ENCODE results near the gene NEK10.

DNA sequence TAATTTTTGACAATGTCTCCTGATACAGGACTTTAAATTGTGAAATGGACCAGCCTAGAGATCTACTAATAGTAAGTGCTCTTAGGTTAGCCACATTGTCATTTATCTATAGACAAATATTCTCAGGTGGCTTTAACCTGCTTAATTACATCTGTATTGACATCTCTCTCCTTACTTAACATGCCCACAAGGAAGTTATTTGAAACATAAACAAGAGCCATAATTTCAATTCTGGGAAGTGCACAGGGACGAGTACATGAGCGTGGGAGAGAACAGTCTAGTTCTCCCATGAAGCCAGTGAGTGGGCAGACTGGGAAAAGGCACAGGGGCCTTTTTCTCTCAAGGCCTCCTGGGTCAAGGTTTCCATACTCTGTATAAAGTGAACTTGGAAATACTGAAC, 54.2 kb downstream of the NEK10 start:
- TF ChIP-seq, protein P1, sequence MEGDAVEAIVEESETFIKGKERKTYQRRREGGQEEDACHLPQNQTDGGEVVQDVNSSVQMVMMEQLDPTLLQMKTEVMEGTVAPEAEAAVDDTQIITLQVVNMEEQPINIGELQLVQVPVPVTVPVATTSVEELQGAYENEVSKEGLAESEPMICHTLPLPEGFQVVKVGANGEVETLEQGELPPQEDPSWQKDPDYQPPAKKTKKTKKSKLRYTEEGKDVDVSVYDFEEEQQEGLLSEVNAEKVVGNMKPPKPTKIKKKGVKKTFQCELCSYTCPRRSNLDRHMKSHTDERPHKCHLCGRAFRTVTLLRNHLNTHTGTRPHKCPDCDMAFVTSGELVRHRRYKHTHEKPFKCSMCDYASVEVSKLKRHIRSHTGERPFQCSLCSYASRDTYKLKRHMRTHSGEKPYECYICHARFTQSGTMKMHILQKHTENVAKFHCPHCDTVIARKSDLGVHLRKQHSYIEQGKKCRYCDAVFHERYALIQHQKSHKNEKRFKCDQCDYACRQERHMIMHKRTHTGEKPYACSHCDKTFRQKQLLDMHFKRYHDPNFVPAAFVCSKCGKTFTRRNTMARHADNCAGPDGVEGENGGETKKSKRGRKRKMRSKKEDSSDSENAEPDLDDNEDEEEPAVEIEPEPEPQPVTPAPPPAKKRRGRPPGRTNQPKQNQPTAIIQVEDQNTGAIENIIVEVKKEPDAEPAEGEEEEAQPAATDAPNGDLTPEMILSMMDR (conservative IDR thresholded peaks at IDR 0.05), result no peak
- TF ChIP-seq EZH2 (IDR thresholded peaks at IDR 0.05; ENCODE audit: low read depth), result no peak

Data from PC-9 (cell line).